Uterus (tissue), 2 donors: ENCODE measurements around the gene SLC17A7.

Experiments used
- CTCF ChIP-seq, 4 experiments: fragments of 200-600 bp in 2 of 4; fragments of 450-650 bp in 2 of 4; sonication (generic) in 2 of 4; IDR thresholded peaks; one replicate each; pipeline ENCODE4 v1.5.1; 2016 to 2019; ENCODE audit warnings: antibody characterized with exemption in 4 of 4, mild to moderate bottlenecking in 2 of 4, moderate library complexity in 1 of 4
- POLR2A ChIP-seq, 2 donors: fragments of 450-650 bp; IDR thresholded peaks; one replicate each; pipeline ENCODE4 v1.6.1; 2016; ENCODE audit warnings: antibody characterized with exemption in 2 of 2, mild to moderate bottlenecking in 1 of 2, moderate library complexity in 1 of 2

DNA sequence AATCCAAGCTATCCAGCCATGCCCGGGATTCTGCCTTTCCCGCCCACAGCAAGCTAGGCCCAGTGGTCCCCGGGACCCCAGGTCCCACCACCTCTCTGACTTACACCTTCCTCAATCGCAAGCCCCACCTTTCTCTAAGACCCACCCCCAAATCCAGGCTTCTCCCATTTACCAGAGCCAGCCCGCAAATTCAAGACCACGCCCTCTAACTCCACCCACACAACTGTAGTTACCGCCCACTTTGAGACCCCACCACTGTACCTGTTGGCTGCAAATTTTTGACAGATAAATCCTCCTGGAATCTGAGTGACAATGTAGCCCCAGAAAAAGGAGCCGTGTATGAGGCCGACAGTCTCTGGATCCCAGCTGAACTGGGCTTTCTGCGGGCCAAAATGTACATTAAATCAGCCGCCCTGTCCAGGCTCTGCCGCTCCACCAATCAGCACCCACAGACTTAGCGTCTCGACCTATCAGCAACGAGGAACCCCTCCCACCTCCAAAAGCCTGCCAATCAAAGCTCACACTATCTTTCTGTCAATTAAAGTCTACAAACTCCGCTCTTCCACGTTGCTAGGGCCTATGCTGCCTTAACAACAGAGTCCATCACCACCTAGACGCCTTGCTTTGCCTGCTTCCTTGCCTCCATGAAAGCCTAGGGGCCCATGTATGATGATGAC is 6.3 kb downstream of the SLC17A7 start:
- TF ChIP-seq POLR2A (IDR thresholded peaks at IDR 0.05) (no peak), CTCF (IDR thresholded peaks at IDR 0.05) (no peak)
